ENCODE measurements around the gene EXOSC3. TPM values are rescaled to one million over a fixed set of nuclear protein-coding genes. Genes with fewer than 3 reads are reported as not detected.
"Not testable (repeated sequence)": the region's sequence is repeated elsewhere in the genome, so short reads cannot be mapped to it uniquely, and the experiment has no call there.

The EXOSC3 gene
- total RNA-seq, 4 donors from 2014 or later: 24.8 to 47.3 (median 39.5) TPM

DNA sequence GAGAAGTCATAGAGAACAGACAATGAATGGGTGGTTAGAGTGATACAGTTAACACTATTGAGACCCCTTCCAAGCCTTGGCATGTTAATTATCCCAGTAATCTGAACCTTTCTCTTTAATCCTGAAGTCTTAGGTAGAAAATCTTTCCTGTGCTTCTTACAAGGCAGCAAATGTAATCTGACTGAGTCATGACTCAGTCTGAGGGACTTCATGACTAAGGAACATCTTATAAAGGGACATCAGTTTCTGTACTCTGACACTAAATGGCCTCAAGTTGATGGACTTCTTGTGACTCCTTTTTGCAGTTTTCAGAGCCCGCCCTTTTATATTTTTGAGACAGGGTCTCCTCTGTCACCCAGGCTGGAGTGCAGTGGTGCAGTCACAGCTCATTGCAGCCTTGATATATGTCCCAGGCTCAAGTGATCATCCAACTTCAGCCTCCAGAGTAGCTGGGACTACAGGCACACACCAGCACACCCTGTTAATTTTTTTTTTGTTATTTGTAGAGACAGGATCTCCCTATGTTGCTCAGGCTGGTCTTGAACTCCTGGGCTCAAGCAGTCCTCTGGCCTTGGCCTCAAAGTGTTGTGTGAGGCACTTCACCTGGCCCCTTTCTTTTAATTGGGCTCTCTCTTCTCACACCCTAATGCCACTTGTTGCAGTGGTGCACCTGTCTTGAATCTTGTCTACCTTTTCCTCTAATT lies 9.5 kb downstream of the EXOSC3 start:
- DNase-seq (ENCODE audit: low spot score) (no peak), ATAC-seq (ENCODE audit: low FRiP score) (no peak)
- TF ChIP-seq CTCF (IDR thresholded peaks at IDR 0.05): no peak

- TF ChIP-seq CTCF (IDR thresholded peaks at IDR 0.05): no peak
- no peak for ATAC-seq (ENCODE audit: low FRiP score)
Observed at GRCh38 chr9:37769995-37770394, 14.9 kb downstream of the EXOSC3 start.

DNA sequence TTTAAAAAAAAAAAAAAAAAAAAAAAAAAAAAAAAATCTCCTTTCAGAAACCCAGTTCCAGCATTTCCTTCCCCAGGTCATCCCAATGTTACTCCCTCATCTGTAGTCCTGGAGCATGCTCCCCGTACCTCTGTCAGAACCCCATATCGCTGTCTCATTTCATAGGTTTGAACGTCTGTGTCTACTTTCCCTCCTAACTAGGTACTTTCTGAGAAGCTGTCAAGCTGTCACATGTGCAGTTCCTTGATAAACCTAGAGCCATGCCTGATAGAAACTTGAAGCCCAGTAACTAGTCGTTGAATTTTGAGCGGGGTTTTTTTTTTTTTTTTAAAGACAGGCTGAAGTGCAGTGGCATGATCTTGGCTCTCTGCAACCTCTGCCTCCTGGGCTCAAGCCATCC lies 15.6 kb downstream of the EXOSC3 start:
- DNase-seq (ENCODE audit: low spot score): no peak
- ATAC-seq (ENCODE audit: low FRiP score): no peak
- TF ChIP-seq CTCF (IDR thresholded peaks at IDR 0.05): no peak

More at GRCh38 chr9:37769995-37770394, 14.9 kb downstream of the EXOSC3 start:
- no peak for DNase-seq (ENCODE audit: low spot score)

GRCh38 chr9:37765263-37765662 lies 19.6 kb downstream of the EXOSC3 start:
- not testable (repeated sequence) for ATAC-seq (ENCODE audit: low FRiP score); DNase-seq (ENCODE audit: low spot score)

DNA sequence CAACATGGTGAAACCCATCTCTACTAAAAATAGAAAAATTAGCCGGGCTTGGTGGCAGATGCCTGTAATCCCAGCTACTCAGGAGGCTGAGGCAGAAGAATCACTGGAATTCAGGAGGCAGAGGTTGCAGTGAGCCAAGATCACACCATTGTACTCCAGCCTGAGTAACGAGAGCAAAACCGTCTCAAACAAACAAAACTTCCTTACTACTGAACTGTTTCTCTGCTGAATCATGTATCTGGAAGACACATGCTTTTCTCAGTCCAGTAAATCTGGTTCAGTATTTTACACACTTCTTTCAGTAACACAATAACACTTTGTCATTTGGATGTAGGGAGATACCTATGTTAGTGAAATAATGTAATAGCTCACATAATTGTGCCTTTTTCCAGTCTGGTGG lies 23.4 kb downstream of the EXOSC3 start:
- ATAC-seq (ENCODE audit: low FRiP score) (no peak), DNase-seq (ENCODE audit: low spot score) (no peak)
- TF ChIP-seq CTCF (IDR thresholded peaks at IDR 0.05): no peak

DNA sequence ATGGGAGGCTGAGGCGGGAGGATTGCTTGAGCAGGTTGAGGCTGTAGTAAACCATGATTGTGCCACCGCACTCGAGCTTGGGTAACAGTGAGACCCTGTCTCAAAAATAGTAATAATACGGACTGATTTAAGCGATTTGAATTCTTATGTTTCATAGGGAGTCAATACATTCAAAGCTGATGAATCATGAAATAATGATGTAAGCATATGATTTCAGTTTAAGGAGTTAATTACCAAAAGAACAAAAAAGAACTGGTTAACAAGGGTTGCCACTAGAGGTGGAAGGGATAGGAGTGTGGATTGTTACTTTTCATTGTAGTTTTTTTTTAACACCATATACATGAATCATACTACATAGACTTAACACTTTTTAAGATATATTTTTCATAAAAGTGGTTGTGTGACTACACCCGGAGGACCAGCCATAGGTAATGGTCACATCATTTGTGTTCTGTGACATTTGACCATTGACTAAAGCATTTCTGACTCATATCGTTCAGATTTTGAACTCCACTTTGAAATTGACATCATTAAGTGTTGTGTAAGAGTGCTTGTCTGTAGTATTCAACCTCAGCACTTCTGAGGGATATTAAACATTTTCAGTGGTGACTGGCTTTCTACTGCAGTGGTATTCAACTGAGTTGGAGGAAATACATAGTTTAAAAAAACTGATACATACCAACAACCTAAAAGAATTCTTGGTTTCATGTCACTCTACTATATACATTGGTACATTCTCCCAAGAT lies 24.3 kb downstream of the EXOSC3 start:
- DNase-seq (ENCODE audit: low spot score) (no peak), ATAC-seq (ENCODE audit: low FRiP score) (no peak)
- TF ChIP-seq CTCF (IDR thresholded peaks at IDR 0.05): no peak

GRCh38 chr9:37758747-37759146 lies 26.1 kb downstream of the EXOSC3 start:
- no peak for ATAC-seq (ENCODE audit: low FRiP score)
- TF ChIP-seq CTCF (IDR thresholded peaks at IDR 0.05): no peak
- DNase-seq (ENCODE audit: low spot score): no peak

Measured in omental fat pad (tissue), 4 donors.